Spleen (tissue), 11 donors: Measurements from ENCODE around the gene MAIP1. TPM values are rescaled to one million over a fixed set of nuclear protein-coding genes. Genes with fewer than 3 reads are reported as not detected.

Source experiments
- DNase-seq: peaks from one replicate; pipeline ENCODE4 v3.0.0-alpha.2; 2020
- H3K27ac ChIP-seq, 8 donors: fragments of 200-600 bp; sonication (generic) in 7 of 8; 1 replicate in 4 of 8; 2 replicates in 4 of 8; pipeline versions ENCODE4 v1.5.0 to v1.8.0; 2016 to 2021; ENCODE audit warnings: inconsistent platforms in 4 of 8, mild to moderate bottlenecking in 4 of 8, moderate library complexity in 1 of 8
- H3K27me3 ChIP-seq, 7 donors: fragments of 200-600 bp; sonication (generic) in 6 of 7; replicated peaks in 1 of 7; 1 replicate in 4 of 7; 2 replicates in 3 of 7; pipeline versions ENCODE4 v1.5.0 to v1.8.0; 2016 to 2021; ENCODE audit warnings: inconsistent platforms in 3 of 7, mild to moderate bottlenecking in 1 of 7
- H3K36me3 ChIP-seq, 6 donors: fragments of 200-600 bp; sonication (generic) in 5 of 6; 1 replicate in 4 of 6; 2 replicates in 2 of 6; pipeline versions ENCODE4 v1.5.0 to v1.8.0; 2016 to 2021; ENCODE audit warnings: inconsistent platforms in 2 of 6
- H3K4me1 ChIP-seq, 6 donors: fragments of 200-600 bp; sonication (generic) in 5 of 6; 1 replicate in 3 of 6; 2 replicates in 3 of 6; pipeline versions ENCODE4 v1.5.0 to v1.8.0; 2016 to 2021; ENCODE audit warnings: inconsistent platforms in 3 of 6
- H3K4me3 ChIP-seq, 8 donors: fragments of 200-600 bp; sonication (generic) in 7 of 8; 1 replicate in 4 of 8; 2 replicates in 4 of 8; pipeline versions ENCODE4 v1.5.0 to v1.8.0; 2016 to 2021; ENCODE audit warnings: inconsistent platforms in 4 of 8, mild to moderate bottlenecking in 4 of 8, moderate library complexity in 2 of 8
- H3K9me3 ChIP-seq, 8 donors: fragments of 200-600 bp; sonication (generic) in 7 of 8; 1 replicate in 4 of 8; 2 replicates in 4 of 8; pipeline versions ENCODE4 v1.5.0 to v1.8.0; 2016 to 2021; ENCODE audit warnings: inconsistent platforms in 4 of 8
- POLR2A ChIP-seq, 3 donors: fragments of 450-650 bp; IDR thresholded peaks; one replicate each; pipeline ENCODE4 v1.5.1; 2017; ENCODE audit warnings: antibody characterized with exemption in 3 of 3, mild to moderate bottlenecking in 1 of 3
- POLR2AphosphoS5 ChIP-seq, 3 donors: sonication (generic); formaldehyde crosslinking; IDR thresholded peaks; one replicate each; pipeline ENCODE4 v1.5.1; 2017; ENCODE audit warnings: antibody characterized with exemption in 3 of 3
- WGBS, 5 donors: extraction: QIAGEN DNeasy Blood & Tissue Kit in 3 of 5; methylation state at CpG; one replicate each; pipeline versions ENCODE4 v1.1.5 to v1.1.7; 2013 to 2018; 5-methylcytosine and 5-hydroxymethylcytosine counted together
- intact Hi-C: fragments of 100-400 bp; cut with DNase I; formaldehyde crosslinking; loops from one replicate; pipeline ENCODE4 v1.15.0; 2023; ENCODE audit warnings: low total_unique reads
- polyA plus RNA-seq, 3 donors: library from polyadenylated mRNA; stranded (reverse); fragments of 200-250 nt; gene quantifications; one replicate each; pipeline ENCODE4 v1.2.1, GENCODE V29; 2013
- total RNA-seq, 7 donors: library from RNA; depleted of rRNA in 3 of 7; stranded (reverse); fragments of >200 nt in 3 of 7; fragmentation: NEBNext Ultra II Directional in 4 of 7; extraction: Animal tissue kit (Norgen Biotek cat#: 25700) in 4 of 7; gene quantifications; one replicate each; pipeline versions ENCODE4 v1.1.0 to v1.2.1, GENCODE V29; 2016 to 2021
- TF ChIP-seq, protein P1 (sequence below), 11 experiments: fragments of 200-600 bp in 7 of 11; fragments of 450-650 bp in 4 of 11; sonication (generic) in 4 of 11; IDR thresholded peaks in 8 of 11; conservative IDR thresholded peaks in 3 of 11; 1 replicate in 7 of 11; 2 replicates in 4 of 11; pipeline versions ENCODE4 v1.4.0 to v1.8.0; 2016 to 2021; ENCODE audit warnings: antibody characterized with exemption in 11 of 11, inconsistent platforms in 4 of 11, mild to moderate bottlenecking in 1 of 11
- donor health status: healthy with polysubstance abuse.
- donor health status: DM: no; HTN: no; CAD: no; lungs with moderate emphysema.
- donor health status: DM: no; HTN: no; CAD: no.
- donor health status: Bipolar disorder and iron deficiency.
- donor health status: healthy.
- donor health status: DM: no; HTN: no; CAD: no.
- donor health status: DM: yes; HTN: yes; CAD: no.

The MAIP1 gene
- total and polyA plus RNA-seq, 10 donors: 8.1 to 24.8 (median 12.0) TPM

DNA sequence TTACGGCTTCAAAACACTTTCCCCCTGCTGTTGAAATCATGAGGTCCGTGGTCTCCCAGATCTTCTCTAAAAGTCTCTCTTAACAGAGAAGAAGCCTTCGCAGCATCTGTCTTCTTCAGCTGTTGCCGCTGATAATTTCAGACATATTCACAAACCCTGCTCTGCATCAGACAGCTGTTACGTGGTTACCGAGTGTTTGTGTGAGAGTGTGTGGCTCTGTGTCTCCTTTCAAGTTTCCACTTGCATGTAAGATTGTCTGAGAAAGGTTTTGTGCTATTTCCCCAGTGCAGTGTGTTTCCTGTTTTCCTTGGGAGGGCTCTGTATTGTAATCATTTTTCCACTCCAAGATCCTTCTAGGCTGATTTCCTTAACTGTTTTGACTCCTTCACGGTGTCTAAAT is 32.8 kb downstream of the MAIP1 start:
- 20 to 32% (median 27%) methylated on average over 7 of the region's 7 CpGs for WGBS, 5 donors
- H3K27me3 ChIP-seq: no peaks in the 10 kb centered on the region
- H3K36me3 ChIP-seq: no peaks in the 10 kb centered on the region
- H3K27ac ChIP-seq: no peak overlapping the region
- peaks cover 0 to 8% (median 0%) of the 10 kb centered on the region in 6 donors for H3K4me1 ChIP-seq
- no peak for TF ChIP-seq POLR2AphosphoS5 (IDR thresholded peaks at IDR 0.05)
- no peak overlapping the region for H3K4me3 ChIP-seq
- intact Hi-C loops: loop anchor here (10.0 kb wide), 1 partner anchor 317 kb away; the partner anchor contains the start of gene SPATS2L
- H3K9me3 ChIP-seq: no peaks in the 10 kb centered on the region
- no peak for DNase-seq

DNA sequence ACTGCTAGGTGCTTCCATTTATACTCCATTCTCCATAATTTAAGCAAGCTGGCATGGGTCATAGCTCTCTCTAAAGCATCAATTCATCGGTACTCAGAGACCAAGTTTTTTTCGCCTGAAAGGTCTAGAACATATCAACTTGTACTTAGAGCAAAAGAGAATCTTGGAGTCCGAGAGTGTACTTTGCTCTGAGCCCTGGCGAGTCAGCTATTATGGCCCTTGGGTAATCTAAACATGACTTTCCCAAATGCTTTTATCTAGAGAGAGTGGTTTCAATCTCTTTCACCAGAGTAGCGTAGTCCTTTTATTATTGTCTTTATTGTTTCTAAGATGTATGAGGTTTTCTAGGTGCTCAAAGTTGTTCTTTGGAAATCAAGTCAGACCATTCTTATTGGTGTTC is 34.4 kb downstream of the MAIP1 start:
- no peak overlapping the region for H3K27ac ChIP-seq
- H3K4me3 ChIP-seq: no peak overlapping the region
- WGBS, 5 donors: 88 to 98% (median 96%) methylated on average over 5 of the region's 5 CpGs
- TF ChIP-seq POLR2AphosphoS5 (IDR thresholded peaks at IDR 0.05): no peak
- no peak for TF ChIP-seq POLR2A (IDR thresholded peaks at IDR 0.05)
- TF ChIP-seq, protein P1, sequence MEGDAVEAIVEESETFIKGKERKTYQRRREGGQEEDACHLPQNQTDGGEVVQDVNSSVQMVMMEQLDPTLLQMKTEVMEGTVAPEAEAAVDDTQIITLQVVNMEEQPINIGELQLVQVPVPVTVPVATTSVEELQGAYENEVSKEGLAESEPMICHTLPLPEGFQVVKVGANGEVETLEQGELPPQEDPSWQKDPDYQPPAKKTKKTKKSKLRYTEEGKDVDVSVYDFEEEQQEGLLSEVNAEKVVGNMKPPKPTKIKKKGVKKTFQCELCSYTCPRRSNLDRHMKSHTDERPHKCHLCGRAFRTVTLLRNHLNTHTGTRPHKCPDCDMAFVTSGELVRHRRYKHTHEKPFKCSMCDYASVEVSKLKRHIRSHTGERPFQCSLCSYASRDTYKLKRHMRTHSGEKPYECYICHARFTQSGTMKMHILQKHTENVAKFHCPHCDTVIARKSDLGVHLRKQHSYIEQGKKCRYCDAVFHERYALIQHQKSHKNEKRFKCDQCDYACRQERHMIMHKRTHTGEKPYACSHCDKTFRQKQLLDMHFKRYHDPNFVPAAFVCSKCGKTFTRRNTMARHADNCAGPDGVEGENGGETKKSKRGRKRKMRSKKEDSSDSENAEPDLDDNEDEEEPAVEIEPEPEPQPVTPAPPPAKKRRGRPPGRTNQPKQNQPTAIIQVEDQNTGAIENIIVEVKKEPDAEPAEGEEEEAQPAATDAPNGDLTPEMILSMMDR (IDR thresholded peaks at IDR 0.05 in 8 of 11, conservative IDR thresholded peaks at IDR 0.05 in 3 of 11): no peak
- no peaks in the 10 kb centered on the region for H3K9me3 ChIP-seq
- H3K36me3 ChIP-seq: no peaks in the 10 kb centered on the region
- intact Hi-C loops: loop anchor here (10.0 kb wide), 1 partner anchor 315 kb away; the partner anchor contains the start of gene SPATS2L
- H3K27me3 ChIP-seq: no peaks in the 10 kb centered on the region
- DNase-seq: no peak
- H3K4me1 ChIP-seq: peaks cover 0 to 8% (median 0%) of the 10 kb centered on the region in 6 donors

DNA sequence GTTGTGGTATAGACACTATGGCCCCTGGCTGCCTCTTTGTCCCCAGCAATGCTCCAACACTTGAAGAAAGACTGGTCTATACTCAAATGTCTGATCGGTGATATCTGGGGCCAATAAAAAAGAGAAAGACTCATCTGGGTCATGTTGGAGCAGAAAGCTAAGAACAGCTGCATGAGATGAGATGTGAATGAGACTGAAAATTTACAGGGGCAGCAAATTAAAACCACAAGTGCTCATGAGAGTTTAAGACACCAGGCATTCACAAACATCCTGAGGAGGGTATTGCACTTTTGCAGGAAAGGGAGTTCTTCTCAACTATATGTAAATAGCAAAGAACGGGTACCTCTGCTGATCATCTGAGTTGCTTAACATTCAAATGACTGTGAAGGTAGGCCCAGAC is 36.3 kb downstream of the MAIP1 start:
- Histone ChIP-seq H3K27ac (no peak overlapping the region), H3K9me3 (no peaks in the 10 kb centered on the region), H3K4me1 (no peaks in the 10 kb centered on the region), H3K36me3 (no peaks in the 10 kb centered on the region), H3K4me3 (no peak overlapping the region), H3K27me3 (no peaks in the 10 kb centered on the region)
- 90 to 97% (median 94%) methylated on average over 2 of the region's 2 CpGs for WGBS, 5 donors
- intact Hi-C loops: no loop called here
- TF ChIP-seq, protein P1 (IDR thresholded peaks at IDR 0.05 in 8 of 11, conservative IDR thresholded peaks at IDR 0.05 in 3 of 11): no peak
- no peak for TF ChIP-seq POLR2A (IDR thresholded peaks at IDR 0.05)
- no peak for TF ChIP-seq POLR2AphosphoS5 (IDR thresholded peaks at IDR 0.05)
- DNase-seq: no peak

DNA sequence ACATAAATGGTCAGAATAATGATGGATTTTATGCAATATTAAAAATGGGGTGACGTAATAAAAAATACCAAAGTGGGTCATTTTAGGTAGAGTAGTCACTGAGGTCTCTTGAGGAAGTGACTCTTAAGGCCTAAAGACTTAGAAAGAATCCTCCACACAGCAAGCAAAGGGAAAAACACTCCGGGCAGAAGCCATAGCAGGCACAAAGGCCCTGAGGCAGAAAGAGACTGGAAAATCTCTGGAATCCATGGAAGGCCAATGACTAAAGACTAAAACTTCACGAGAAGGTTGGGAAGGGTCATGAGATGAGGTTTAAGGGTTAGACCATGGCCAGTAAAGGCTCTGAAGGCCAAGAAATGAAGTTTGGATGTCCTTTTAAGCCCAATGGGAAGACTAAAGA is 36.9 kb downstream of the MAIP1 start:
- H3K27ac ChIP-seq: no peak overlapping the region
- DNase-seq: no peak
- no peaks in the 10 kb centered on the region for H3K9me3 ChIP-seq
- WGBS, 5 donors: 90 to 98% (median 97%) methylated on average over 3 of the region's 3 CpGs
- no peaks in the 10 kb centered on the region for H3K27me3 ChIP-seq
- H3K4me1 ChIP-seq: no peaks in the 10 kb centered on the region
- H3K4me3 ChIP-seq: no peak overlapping the region
- intact Hi-C loops: no loop called here
- TF ChIP-seq POLR2A (IDR thresholded peaks at IDR 0.05): no peak
- TF ChIP-seq, protein P1 (IDR thresholded peaks at IDR 0.05 in 8 of 11, conservative IDR thresholded peaks at IDR 0.05 in 3 of 11): no peak
- no peak for TF ChIP-seq POLR2AphosphoS5 (IDR thresholded peaks at IDR 0.05)
- H3K36me3 ChIP-seq: no peaks in the 10 kb centered on the region

DNA sequence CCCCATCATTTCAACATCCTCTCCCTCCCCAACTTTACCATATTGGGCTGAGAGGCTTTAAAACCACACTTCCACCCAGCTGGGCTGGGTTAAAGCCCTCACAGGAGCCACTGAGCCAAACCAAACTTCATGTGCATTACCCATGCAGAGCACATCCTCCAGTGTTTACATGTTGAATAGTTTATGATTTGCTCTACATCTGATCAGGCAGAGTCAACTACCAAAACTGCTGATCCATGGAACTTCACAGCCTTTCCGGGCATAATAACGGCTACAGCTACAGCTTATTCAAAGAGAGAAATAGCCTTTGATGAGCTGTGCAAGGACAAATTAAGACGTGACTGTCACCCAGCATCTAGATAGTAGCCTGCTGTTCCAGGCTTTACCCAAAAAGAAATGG is 39.0 kb downstream of the MAIP1 start:
- Histone ChIP-seq H3K9me3 (no peaks in the 10 kb centered on the region), H3K27ac (no peak overlapping the region), H3K4me3 (no peak overlapping the region), H3K4me1 (no peaks in the 10 kb centered on the region), H3K27me3 (no peaks in the 10 kb centered on the region), H3K36me3 (no peaks in the 10 kb centered on the region)
- WGBS, 5 donors: 76 to 91% (median 84%) methylated on average over 3 of the region's 3 CpGs
- DNase-seq: no peak
- intact Hi-C loops: no loop called here
- TF ChIP-seq, protein P1 (IDR thresholded peaks at IDR 0.05 in 8 of 11, conservative IDR thresholded peaks at IDR 0.05 in 3 of 11): no peak
- TF ChIP-seq POLR2AphosphoS5 (IDR thresholded peaks at IDR 0.05): no peak
- no peak for TF ChIP-seq POLR2A (IDR thresholded peaks at IDR 0.05)
